NT2/D1 (cell line): Measurements from ENCODE around the gene HECTD2.

Source experiments
- SUZ12 ChIP-seq: IDR thresholded peaks from 2 replicates; pipeline ENCODE4 v1.6.1; 2011; ENCODE audit not compliant: insufficient read length, insufficient read depth; ENCODE audit errors: extremely low read depth
- YY1 ChIP-seq: IDR thresholded peaks from 2 replicates; pipeline ENCODE4 v1.6.1; 2011; ENCODE audit not compliant: insufficient read length, insufficient read depth
- ZNF274 ChIP-seq: IDR thresholded peaks from 2 replicates; pipeline ENCODE4 v1.6.1; 2011; ENCODE audit warnings: mild to moderate bottlenecking, low read depth, low read length

DNA sequence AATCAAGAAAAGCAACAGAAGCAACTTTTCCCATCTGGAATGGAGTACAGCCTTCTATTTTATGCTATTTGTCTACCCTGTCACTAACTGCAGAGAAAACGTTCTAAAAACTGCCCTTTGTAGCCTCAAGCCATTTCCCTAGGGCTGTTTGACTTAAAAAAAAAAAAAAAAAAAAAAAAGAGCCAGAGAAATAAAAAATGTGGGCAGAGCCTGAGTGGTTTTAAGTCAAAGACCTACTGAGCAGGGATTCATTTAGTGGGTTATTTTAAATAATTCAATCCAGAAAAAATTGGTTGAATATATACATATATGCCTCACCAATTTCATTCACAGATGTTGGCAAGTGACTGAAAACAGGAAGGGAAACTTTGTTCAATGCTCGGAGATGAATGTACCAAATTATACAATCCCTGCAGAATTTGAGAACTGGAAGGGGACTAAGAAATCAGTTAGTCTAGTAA lies 147.5 kb downstream of the HECTD2 start:
- no peak for TF ChIP-seq ZNF274
- no peak for TF ChIP-seq YY1
- TF ChIP-seq SUZ12: no peak
